Bronchial epithelial cell (primary cell): ENCODE measurements around the gene TMEM116. TPM values are rescaled to one million over a fixed set of nuclear protein-coding genes. Genes with fewer than 3 reads are reported as not detected.

Experiments used
- DNase-seq: peaks from one replicate; pipeline ENCODE4 v3.0.0-alpha.2; 2010; ENCODE audit warnings: low read depth
- FAIRE-seq: peaks from 2 replicates; lab custom pipeline; 2011; peaks lifted over from hg19 to GRCh38; lab: Jason Lieb, UNC
- H3K27me3 ChIP-seq: 2 replicates; pipeline ENCODE4 v1.5.1; 2011; ENCODE audit warnings: low read length; ENCODE audit not compliant: control insufficient read depth, insufficient read depth
- H3K36me3 ChIP-seq: 2 replicates; pipeline ENCODE4 v1.5.1; 2011; ENCODE audit warnings: low read length; ENCODE audit not compliant: control insufficient read depth, insufficient read depth
- H3K4me3 ChIP-seq: 2 replicates; pipeline ENCODE4 v1.5.1; 2011; ENCODE audit warnings: mild to moderate bottlenecking, low read depth, low read length, control low read depth
- total RNA-seq: library from RNA; depleted of rRNA; stranded (reverse); fragments of >200 nt; gene quantifications from 2 replicates; pipeline ENCODE4 v1.2.1, GENCODE V29; 2014
- TF ChIP-seq, protein P1 (sequence below): IDR thresholded peaks from 2 replicates; pipeline ENCODE4 v1.5.1; 2011; ENCODE audit warnings: mild to moderate bottlenecking, moderate library complexity, low read length, control low read depth, inconsistent platforms; ENCODE audit not compliant: insufficient read depth, severe bottlenecking

The TMEM116 gene
- total RNA-seq, 1 donor from 2014 or later = 10.0 TPM

DNA sequence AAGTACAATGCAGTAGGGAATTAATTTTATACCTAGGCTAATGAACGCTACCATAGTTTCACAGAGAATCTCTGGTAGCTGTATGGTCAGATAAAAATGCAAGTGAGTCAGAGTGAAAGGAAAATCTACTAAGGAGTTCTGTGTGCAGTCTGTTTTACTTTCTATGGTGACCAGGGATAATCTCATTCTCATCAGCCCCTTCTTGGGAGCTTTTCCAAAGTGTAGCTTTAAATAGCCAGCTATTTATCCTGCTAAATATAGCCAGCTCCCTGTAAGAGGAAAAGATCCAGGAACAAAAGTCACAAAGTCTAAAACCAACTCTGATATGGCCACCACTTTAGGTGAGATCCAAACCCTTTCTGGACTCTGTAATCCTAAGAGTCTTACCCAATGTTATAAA, 75.5 kb downstream of the TMEM116 start:
- no peaks in the 10 kb centered on the region for H3K36me3 ChIP-seq
- no peaks in the 10 kb centered on the region for H3K27me3 ChIP-seq
- TF ChIP-seq, protein P1, sequence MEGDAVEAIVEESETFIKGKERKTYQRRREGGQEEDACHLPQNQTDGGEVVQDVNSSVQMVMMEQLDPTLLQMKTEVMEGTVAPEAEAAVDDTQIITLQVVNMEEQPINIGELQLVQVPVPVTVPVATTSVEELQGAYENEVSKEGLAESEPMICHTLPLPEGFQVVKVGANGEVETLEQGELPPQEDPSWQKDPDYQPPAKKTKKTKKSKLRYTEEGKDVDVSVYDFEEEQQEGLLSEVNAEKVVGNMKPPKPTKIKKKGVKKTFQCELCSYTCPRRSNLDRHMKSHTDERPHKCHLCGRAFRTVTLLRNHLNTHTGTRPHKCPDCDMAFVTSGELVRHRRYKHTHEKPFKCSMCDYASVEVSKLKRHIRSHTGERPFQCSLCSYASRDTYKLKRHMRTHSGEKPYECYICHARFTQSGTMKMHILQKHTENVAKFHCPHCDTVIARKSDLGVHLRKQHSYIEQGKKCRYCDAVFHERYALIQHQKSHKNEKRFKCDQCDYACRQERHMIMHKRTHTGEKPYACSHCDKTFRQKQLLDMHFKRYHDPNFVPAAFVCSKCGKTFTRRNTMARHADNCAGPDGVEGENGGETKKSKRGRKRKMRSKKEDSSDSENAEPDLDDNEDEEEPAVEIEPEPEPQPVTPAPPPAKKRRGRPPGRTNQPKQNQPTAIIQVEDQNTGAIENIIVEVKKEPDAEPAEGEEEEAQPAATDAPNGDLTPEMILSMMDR = no peak
- FAIRE-seq = no peak
- DNase-seq = no peak
- H3K4me3 ChIP-seq = no peak overlapping the region

DNA sequence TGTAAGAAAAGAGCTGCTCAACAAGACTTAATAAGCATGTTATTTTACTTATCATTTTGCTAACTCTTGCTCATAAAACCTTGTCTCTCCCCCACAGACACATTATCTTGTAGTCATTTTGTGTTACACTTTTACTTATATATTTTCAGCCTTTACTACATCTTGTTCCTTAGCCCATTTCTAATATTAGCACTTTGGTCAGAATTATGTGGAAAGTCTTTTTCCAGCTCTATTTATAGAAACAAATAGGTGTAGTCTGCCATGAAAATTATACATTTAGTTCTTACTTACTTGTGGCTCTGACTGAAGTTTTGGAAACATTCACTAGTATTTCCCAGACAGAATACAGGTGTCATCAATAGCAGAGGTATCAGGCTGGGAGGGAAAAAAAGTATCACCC, 76.1 kb downstream of the TMEM116 start:
- no peak for DNase-seq
- FAIRE-seq = no peak

DNA sequence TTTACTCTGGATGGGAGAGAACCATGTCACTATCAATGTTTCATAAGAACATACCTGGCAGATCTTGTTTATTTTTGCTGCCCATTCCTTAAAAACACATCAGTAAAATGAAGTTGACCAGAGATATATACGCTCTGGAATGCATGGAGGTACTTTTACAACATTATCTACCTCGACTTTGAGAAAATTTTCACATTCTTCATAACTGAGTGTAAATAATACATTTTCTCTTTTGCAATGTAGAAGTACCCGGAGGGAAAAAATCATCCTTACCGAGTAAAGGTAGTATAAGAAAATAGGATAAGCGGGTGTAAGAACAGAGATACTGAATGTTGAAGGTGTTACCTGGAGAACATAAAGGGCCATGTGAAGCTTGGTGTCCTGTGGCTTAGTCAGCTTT, 80.7 kb downstream of the TMEM116 start:
- Histone ChIP-seq H3K4me3 (no peak overlapping the region), H3K36me3 (no peaks in the 10 kb centered on the region), H3K27me3 (no peaks in the 10 kb centered on the region)
- FAIRE-seq (no peak), DNase-seq (no peak)
- TF ChIP-seq, protein P1 = no peak

More for the DNA sequence above, 76.1 kb downstream of the TMEM116 start:
- TF ChIP-seq, protein P1 = no peak
- Histone ChIP-seq H3K4me3 (no peak overlapping the region), H3K27me3 (no peaks in the 10 kb centered on the region), H3K36me3 (no peaks in the 10 kb centered on the region)

DNA sequence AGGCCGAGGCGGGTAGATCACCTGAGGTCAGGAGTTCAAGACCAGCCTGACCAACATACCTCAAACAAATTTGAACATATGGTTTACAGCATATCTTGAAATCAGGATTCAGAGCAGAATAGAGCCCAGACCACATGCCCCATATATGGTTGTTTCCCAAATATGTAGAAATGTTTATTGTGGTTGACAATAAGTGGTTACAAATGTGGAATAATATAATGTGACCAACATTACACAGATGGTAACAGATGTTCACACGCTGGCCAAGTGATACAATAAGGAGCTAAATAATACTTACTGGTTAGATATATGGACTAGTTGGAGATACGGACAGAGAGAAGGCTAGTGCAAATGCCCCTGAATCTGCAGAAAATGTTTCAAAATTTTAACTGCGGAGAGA, 85.6 kb downstream of the TMEM116 start:
- TF ChIP-seq, protein P1 = no peak
- FAIRE-seq (no peak), DNase-seq (no peak)
- no peak overlapping the region for H3K4me3 ChIP-seq
- H3K27me3 ChIP-seq = no peaks in the 10 kb centered on the region
- no peaks in the 10 kb centered on the region for H3K36me3 ChIP-seq

DNA sequence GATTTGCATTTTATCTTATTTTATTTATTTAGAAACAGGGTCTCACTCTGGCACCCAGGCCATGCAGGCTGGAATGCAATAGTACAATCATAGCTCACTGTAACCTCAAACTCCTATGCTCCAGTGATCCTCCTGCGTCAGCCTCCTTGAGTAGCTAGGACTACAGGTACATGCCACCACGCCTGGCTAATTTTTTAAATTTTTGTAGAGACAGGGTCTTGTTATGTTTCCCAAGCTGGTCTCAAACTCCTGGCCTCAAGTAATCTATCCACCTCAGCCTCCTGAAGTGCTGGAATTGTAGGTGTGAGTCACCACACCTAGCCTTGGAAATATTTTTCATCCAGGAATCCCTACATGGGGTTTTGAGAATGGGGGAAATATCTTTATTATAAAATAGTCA, 86.3 kb downstream of the TMEM116 start:
- TF ChIP-seq, protein P1 = no peak
- FAIRE-seq = no peak
- no peak for DNase-seq
- Histone ChIP-seq H3K4me3 (no peak overlapping the region), H3K36me3 (no peaks in the 10 kb centered on the region), H3K27me3 (no peaks in the 10 kb centered on the region)

DNA sequence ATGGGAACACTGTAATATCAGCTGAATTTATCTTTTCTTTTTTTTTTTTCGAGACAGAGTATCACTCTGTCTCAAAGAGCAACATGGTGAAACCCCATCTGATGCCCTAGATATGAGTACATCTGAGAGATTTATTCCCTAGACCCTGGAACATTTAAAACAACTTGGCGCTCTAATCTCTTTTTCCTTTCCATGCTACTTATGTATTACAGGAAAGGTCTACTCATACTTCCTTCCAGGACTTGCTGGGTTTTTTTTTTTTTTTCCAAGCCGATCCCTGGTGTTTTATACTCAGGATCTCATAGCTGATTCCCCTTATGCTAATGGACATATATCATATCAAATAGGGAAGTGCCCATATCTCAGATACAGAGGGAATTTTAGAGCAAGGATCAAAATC, 87.8 kb downstream of the TMEM116 start:
- no peak for FAIRE-seq
- no peak for DNase-seq
- Histone ChIP-seq H3K27me3 (no peaks in the 10 kb centered on the region), H3K36me3 (no peaks in the 10 kb centered on the region), H3K4me3 (no peak overlapping the region)
- TF ChIP-seq, protein P1 = no peak
